DMS153 (cell line): ENCODE data around the gene DRD2.
"Not testable (repeated sequence)": the region's sequence is repeated elsewhere in the genome, so short reads cannot be mapped to it uniquely, and the experiment has no call there.

ENCODE experiments used
- DNase-seq: peaks from one replicate; lab custom pipeline; 2025; lab: John Stamatoyannopoulos, UW

DRD2 gene

DNA sequence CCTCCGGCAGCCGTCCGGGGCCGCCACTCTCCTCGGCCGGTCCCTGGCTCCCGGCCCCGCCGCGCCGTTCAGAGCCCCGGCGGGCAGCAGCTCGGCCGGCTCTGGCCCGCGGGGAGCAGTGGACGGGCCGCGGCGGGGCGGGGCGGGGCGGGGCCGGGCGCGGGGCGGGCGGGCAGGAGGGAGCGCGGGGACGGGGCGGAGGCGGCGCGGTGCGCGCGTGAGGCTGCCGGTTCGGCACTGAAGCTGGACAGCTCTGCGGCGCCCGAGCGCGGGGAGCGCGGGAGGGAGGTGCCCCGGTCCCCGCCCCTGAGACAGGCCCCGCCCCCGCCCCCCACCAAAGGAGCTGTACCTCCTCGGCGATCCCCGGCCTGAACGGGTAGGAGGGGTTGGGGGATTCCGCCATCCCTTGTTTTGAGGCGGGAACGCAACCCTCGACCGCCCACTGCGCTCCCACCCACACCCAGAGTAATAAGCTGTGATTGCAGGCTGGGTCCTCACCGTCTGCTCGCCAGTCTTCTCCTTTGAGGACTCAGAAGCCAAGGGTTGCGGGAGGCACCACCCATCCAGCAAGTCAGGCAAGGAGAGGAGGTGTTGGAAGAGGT, at the start of gene DRD2:
TSS of gene DRD2 (minus strand) at position 239 of the 602 bp plus-strand sequence. CDS start 50,747 bp downstream, outside the sequence.
- no peak for DNase-seq

DNA sequence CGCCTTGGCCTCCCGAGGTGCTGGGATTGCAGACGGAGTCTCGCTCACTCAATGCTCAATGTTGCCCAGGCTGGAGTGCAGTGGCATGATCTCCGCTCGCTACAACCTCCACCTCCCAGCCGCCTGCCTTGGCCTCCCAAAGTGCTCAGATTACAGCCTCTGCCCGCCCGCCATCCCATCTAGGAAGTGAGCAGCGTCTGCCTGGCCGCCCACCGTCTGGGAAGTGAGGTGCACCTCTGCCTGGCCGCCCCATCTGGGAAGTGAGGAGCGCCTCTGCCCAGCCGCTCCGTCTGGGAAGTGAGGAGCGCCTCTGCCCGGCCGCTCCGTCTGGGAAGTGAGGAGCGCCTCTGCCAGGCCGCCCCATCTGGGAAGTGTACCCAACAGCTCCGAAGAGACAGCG, 48.7 kb upstream of the DRD2 start:
- not testable (repeated sequence) for DNase-seq

DNA sequence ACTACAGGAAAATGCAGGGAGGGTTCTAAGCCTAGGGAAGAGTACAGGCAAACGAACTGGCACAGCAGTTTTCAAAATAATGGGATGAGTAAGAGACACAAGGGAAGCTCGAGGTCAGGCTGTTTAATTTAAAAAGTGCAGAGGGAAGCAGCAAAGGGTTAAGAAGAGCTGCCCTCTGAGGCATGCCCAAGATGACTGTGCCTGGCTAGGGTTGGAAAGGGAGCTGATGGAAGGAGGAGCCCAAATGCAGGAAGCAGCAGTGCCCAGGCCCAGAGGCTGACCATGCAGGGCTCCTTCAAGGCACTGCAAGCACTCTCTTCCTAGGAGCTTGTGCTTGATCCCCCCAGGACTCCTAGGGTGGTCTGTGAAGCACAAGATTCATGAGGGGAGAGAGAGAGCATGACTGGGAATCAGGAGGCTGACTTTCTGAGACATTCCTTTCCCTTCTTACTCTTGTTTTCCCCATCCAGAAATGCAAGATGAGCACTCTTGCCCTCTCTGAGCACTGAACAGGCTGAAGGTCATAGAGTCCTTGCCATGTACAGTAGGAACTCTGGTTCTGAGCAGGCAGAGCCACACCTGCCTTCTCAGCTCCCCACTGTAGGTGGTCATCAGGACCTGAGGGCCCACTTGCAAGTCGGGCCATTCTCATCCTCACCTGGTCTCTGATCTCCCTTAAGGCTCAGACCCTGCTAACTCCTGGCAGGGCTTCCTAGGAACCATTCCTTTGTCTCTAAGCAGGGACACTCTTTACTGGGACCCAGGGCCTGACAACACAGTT, 46.7 kb upstream of the DRD2 start:
- DNase-seq: no peak

DNA sequence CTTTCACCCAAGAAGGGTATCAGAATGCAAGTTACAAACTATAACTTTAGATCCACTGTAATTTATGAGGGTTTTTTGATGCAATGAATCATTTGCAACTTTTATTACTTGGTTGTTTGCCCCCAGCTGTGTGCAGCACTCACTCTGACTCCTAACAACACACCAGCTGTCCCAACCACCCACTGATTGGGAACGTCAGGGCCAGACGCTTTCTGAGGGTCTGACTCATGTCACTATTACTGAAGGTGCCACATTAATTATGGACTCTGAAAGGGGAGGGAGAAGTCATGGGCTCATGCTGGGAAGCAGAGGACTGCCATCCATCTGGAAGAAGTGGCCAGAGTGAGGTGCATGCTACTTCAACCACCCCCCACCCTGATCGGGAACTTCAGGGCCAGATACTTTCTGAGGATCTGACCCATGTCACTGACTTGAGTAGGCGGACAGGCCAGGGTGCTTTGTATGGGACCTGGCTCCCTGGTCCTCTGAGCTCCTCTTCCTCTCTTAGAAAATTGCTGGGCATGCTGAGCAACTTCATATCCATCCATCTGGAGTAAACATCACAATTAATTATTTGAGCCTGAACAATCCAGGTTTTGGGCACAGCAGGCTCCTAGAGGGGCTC, 44.9 kb upstream of the DRD2 start:
- DNase-seq: no peak

DNA sequence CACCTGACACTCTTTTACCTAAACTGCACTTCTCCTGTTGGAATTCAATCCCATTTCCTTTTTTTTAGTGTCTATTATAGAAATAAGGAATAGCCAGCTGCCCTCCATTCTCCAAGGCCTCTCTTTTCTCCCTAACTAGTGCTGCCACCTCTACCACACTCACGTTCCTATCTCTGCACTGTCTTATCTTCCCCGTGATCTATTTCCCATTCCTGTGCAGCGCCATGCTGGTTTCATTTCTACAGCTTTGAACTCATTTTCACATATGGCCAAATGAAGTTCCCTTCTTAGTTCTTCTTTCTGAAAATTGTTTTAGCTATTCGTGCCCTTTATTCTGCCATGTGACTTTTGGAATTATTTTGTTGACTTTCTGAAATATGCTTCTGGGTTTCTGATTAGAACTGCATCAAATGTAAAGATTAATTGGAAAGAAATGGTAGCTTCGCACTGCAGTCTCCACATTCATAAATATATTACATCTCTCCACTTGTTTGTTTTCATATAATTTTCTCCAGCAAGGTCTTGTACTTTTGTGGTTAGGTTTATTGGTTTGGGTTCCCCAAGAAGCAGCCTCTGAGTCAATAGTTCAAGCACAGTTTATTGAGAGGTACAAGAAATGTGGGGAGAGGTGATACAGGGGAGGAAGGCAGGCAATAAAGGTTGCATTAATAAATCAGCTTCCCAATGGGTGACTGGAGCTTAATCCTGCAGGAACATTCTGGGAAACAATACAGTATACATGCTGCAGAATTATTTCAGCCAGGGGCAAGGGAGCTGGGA, 43.7 kb upstream of the DRD2 start:
- no peak for DNase-seq

DNA sequence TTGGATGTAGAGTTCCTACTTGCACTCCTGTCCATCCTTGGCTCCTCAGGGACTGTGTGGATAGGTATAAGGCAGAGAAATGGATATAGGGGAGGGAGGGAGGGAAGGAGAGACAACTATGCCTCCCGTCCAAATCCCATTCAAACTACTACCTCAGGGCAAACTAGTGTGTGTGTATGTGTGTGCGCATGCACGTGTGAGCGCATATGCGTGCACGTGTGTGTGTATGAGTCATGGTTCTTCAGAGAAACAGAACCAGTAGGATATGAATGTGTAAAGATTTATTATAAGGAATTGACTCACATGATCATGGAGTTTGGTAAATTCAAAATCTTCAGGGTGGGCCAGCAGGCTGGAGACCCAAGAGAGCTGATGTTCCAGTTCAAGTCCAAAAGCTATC, 42.2 kb upstream of the DRD2 start:
- DNase-seq: no peak

DNA sequence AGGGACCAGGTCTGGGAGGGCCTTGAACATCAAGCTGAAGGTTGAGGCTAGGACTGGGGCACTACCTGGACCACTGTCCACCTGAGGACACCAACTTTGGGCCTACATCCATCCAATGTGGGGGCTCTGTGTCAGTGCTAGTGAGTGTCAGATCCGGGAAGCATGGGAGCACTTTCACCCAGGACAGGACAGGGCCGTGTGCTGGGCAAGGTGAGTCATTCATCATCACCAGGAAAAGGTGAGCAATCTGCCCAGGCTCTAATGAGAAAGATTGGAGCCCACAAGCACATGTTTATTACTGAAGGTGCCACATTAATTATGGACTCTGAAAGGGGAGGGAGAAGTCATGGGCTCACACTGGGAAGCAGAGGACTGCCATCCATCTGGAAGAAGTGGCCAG, 39.7 kb upstream of the DRD2 start:
- no peak for DNase-seq

DNA sequence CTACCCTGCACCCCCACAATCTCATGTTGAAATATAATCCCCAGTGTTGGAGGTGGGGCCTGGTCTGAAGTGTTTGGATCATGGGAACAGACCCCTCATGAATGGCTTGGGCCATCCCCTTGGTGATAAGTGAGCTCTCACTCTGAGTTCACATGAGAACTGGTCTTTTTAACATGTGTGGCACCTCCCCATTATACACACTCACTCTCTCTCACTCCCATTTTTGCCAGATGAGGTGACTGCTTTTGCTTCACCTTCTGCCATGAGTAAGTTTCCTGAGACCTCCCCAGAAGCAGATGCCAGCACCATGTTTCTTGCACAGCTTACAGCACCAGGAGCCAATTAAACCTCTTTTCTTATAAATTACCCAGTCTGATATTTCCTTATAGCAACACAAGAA, 32.1 kb upstream of the DRD2 start:
- DNase-seq: no peak

DNA sequence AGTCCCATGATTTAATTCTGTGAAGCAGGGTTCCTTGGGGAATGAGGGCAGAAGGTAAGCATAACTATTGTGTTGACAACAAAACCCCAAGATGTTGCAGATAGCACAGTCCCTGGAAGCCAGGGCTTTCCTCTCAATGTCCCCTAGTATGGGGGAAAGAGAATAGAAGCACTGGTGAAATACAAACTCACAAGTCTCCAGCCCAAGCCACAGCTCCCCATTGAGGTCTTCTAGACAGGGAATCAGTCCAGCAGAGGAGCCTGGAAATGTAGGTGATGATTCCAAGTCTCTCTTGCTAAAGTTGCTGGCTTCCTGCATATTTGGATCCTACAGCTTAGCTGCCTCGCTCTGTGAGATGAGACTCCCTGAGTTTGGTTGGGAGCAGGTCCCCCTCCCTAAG, 31.7 kb upstream of the DRD2 start:
- DNase-seq: no peak

DNA sequence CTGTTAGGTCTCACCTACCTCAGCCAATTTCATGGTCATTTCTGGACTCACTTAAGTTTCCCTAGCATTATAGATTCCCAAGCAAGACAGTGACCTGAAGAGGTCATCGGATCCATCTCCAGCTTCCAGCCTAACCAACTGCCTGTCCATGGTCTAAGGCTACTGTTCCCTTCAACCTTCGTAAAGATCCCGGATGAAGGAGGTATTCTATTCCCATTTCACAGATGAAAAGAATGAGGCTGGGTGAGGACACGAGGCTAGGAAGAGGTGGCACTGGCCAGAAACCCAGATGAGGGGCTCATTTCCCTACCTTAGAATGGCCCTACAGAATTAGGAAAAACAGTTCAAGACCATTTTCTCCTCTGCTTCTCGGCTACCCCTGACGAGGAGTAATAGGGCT, 31.3 kb upstream of the DRD2 start:
- DNase-seq: no peak

DNA sequence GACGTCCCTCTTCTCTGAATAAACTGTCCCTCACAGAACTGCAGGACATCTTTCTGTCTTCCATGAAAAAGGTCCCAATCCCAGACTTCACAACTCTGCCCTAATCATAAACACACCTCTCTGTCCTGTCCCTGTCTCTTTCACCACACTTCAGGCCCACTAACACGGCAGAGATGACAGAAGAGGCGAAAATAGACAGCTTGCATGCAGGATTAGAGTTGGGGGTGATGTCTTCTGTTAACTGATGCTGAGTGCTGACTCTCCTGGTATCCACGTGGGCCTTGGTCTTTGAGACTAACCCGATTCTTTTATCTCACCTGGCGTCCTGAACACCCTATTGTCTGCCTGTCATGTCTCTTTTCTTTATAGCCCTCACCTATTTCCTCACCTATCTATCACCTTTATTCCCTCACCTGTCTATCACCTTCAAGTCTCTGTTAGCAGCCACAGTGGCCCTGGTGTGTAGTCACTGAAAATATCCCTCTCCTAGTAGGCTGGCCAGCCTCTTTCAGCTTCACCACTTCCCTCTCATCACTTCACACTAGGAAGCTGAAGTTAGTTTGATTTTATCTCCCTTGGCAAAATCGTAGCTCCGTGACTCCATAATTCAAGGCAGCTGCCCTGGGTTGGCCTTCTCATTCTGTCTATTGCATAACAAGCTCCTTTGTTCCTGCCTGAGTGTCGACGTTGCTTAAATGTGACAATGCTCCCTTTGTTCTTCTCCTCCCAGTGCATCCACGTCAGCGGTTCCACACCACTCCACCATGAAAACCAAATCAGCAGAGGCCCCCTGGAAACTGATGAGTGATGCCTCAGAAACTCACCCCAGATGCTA, 30.6 kb upstream of the DRD2 start:
- peak; percentile 57 for DNase-seq

DNA sequence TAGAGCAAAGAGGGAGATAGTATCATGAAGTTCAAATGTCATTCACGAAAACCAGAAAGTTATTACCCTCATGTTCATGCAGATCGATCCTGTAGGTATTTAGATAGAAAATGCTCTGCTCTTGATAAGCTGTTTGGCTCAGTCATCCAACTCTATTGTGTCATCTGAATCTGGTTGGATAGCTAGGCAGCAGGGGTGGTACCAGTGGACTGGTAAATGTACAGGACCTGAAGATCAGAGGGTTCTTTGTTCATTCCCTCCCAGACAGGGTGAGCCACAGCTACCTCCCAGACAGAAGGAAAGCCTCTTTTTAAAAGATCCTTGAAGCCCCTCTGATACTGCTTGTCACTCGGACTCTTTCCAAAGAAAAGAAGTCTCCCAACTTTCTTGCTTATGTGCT, 29.8 kb upstream of the DRD2 start:
- no peak for DNase-seq

DNA sequence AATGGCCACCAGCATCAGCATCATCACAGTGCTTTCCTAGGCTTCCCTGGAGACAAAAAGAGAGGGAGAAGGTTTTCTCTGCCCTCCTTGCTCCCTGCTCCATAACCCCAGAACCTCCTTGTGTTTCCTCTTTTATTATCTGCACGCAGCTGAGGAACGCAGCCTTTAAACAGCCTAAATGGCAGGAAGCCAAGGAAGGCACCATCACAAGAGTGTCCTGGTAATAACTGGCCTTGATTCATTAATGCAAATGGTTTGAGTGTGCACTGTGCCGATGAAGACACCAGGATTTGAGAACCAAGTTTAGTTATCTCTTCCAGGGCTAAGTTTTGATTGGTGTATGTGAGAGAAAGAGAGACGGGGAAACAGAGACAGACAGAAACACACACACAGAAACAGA, 29.4 kb upstream of the DRD2 start:
- DNase-seq: peak; percentile 10

DNA sequence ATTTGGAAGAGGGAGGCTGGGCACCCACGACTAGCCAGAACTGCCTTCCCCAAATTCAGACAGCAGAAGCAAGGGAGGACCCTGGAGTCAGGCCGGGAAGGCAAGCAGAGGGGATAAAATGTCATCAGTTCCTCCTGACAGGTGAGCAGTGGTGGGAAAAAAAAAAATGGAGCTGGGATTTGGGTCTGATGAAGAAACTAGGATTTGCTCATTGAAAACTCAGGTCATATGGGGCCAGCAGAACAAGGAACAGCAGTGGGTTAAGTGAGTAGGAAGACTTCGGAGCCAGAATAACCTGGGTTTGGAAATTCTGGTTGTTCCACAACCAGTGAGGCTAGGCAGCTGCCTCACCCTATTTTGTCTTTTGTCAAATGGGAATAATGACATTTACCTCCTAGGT, 28.9 kb upstream of the DRD2 start:
- no peak for DNase-seq

DNA sequence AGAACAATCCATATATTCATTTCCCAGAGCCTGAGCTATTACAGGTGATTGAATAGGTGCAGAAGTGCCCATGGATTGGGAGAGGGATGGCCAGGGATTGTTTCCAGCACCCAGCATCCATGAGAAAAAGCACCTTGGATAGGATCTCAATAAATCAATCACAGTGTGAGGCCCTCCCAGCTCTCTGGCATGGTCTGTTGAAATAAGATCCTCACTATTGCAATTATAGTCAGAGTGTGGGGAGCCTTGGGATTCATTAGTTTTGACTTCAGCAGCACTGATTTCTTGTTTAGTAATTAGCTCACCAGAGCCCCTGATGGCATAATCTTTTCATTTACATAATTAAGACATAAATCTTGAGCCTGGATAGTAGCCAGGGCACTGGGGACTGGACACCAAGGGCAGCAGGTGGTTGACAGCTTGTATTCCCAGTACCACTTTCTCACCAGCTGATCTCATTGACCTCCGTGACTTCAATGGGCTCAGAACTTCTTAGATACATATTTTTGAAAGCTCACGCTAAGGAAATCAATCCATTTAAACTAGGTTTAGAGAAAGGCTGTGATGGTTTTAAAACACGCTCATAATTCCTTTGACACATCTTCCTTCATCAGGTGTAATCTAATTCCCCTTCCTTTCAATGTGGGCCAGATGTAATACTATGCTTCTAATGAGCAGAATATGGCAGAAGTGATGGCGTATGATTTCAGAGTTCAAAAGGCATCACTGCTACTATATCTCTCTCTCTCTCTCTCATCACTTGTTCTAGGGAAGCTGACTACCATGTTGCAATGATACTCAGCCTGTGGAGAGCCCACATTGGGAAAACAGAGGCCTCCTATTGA, 22.1 kb upstream of the DRD2 start:
- no peak for DNase-seq

DNA sequence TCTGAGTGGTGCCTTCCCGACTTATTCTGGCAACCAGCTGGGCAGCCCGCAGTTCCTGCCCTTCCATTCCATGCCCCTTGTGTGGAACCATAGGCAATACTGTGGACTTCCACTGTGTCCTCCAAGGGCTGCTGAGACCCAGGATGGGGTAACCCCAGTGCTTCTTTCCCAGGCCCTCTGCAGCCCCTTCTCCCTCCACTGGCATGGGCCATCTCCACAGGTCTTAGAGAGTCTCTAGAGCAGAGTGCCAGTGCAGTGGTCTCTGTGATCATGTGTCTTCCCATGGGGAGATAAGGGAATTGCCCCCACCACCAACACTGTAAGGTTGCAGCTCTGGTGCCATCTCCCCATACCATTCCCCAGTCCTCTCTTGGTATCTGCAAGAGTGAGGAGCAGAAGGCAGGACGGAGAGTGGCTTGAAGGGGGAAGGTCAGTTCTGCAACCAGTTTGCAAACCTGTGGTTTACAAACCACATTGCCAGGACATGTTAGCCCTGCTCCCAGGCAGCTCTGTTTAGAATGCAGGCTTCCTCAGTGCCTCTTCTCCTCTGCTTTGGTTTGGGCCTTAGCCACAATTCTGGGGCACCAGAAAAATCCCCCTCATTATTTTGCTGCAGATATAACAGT, 20.9 kb upstream of the DRD2 start:
- DNase-seq: no peak

DNA sequence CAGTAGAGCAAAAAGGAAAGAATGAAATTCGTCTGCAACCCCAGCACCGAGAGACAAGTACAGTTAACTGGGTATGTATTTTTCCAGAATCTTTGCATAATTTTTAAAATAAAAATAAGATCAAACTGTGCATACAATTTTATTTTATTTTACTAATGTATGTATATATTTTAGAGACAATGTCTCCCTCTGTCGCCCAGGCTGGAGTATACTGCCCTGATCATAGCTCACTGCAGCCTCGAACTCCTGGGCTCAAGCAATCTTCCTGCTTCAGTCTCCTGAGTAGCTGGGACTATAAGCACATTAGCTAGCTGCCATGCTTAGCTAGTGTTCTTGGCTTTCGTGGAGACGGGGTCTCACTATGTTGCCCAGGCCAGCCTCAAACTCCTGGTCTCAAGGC, 18.8 kb upstream of the DRD2 start:
- DNase-seq: no peak

DNA sequence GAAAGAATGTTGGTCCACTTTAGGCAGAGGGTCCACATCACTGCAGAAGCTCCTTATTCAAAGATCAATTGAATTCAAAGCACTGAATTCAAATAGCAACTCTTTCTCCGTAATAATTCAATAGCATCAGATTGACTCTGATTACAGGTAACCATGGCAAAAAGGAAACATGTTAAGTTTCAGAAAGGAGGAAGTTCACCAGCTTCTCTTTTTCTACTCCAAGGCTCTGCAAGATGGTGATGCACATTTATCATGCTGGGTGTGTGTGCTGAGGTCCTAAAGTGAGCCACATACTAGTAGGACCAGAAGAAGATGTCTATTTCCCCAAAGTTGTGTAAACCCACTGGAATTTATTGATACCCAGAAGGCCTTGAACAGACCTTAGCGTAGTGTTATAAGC, 18.0 kb upstream of the DRD2 start:
- DNase-seq: no peak

DNA sequence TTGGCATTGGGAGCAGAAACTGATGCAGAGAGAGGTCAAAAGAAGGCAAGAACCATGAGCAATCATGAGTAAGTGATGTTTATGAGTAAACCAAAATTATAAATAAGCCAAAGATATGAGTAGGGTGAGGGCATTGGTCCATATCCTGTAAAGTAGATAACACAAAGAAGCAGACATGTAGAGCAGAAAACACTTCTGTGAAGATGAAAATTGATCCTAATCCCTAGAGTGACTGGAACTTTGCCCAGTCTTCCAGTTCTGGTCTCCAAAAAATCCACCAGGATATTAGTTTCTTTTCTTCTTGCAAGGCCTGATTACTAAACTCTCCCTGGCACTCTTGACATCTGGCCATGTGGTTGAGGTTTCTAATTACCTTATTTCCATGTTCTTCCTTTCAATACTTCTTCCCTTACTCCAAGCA, 13.7 kb upstream of the DRD2 start:
- DNase-seq: no peak

DNA sequence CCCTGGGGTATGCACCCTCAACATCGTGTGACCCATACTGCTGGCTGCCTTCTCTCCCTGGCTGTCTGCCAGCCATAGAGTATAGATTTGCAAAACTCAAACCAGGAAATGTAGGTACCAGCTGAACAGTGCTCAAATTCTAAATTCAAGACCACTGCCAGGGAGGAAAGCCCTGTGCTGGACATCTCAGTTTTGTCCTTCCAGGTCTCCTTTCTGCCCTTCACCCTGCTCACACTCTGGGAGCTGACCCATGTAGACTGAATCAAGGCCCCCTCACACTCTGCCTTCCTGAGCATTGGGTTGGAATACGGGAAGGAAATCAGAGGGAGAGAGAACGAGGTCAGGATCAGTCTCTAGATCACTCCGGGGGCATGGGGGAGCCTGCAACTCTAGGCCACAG, 12.4 kb upstream of the DRD2 start:
- DNase-seq: no peak
